Ectodermal cell (in vitro differentiated cells): Measurements from ENCODE around the gene ADAMTS12.

ENCODE experiments used
- H3K27ac ChIP-seq: 2 replicates; pipeline ENCODE4 v1.7.0; 2013; ENCODE audit warnings: mild to moderate bottlenecking, low read depth, low read length; ENCODE audit not compliant: insufficient read depth, poor library complexity, severe bottlenecking
- H3K27me3 ChIP-seq: 2 replicates; pipeline ENCODE4 v1.7.0; 2013; ENCODE audit warnings: mild to moderate bottlenecking, low read length; ENCODE audit not compliant: insufficient read depth, control insufficient read depth, poor library complexity, severe bottlenecking
- H3K36me3 ChIP-seq: one replicate; pipeline ENCODE4 v1.7.0; 2013; ENCODE audit warnings: low read length; ENCODE audit not compliant: control insufficient read depth, insufficient read depth
- H3K4me1 ChIP-seq: one replicate; pipeline ENCODE4 v1.7.0; 2013; ENCODE audit warnings: low read length; ENCODE audit not compliant: control insufficient read depth, insufficient read depth
- H3K4me3 ChIP-seq: 2 replicates; pipeline ENCODE4 v1.7.0; 2013; ENCODE audit warnings: low read depth, low read length, control low read depth; ENCODE audit not compliant: insufficient read depth
- H3K9me3 ChIP-seq: 2 replicates; pipeline ENCODE4 v1.7.0; 2013; ENCODE audit warnings: mild to moderate bottlenecking, low read length, moderate library complexity; ENCODE audit not compliant: control insufficient read depth
- WGBS, 2 experiments: methylation state at CpG; one replicate each; pipeline ENCODE4 v1.1.7; 2013; ENCODE audit warnings: missing lambda C conversion rate in 2 of 2; 5-methylcytosine and 5-hydroxymethylcytosine counted together

The ADAMTS12 gene

GRCh38 chr5:33748754-33749153 lies 143.0 kb downstream of the ADAMTS12 start:
- no peaks in the 10 kb centered on the region for H3K9me3 ChIP-seq
- WGBS, 2 experiments, result 100% methylated on average over 1 of the region's 1 CpG; no CpG with 5 or more reads in 1 of the 2 experiments
- H3K4me3 ChIP-seq, result no peak overlapping the region
- no peaks in the 10 kb centered on the region for H3K27me3 ChIP-seq
- no peaks in the 10 kb centered on the region for H3K36me3 ChIP-seq
- H3K4me1 ChIP-seq, result no peaks in the 10 kb centered on the region
- H3K27ac ChIP-seq, result no peak overlapping the region

- Histone ChIP-seq H3K4me3 (no peak overlapping the region), H3K27me3 (no peaks in the 10 kb centered on the region), H3K27ac (no peak overlapping the region), H3K4me1 (no peaks in the 10 kb centered on the region), H3K9me3 (no peaks in the 10 kb centered on the region), H3K36me3 (no peaks in the 10 kb centered on the region)
- 92 to 93% methylated on average over 1 of the region's 1 CpG for WGBS, 2 experiments
Observed at GRCh38 chr5:33745101-33745770, 146.6 kb downstream of the ADAMTS12 start.

GRCh38 chr5:33743099-33743498 lies 148.7 kb downstream of the ADAMTS12 start:
- H3K4me1 ChIP-seq, result no peaks in the 10 kb centered on the region
- H3K27me3 ChIP-seq, result no peaks in the 10 kb centered on the region
- no peak overlapping the region for H3K27ac ChIP-seq
- no peak overlapping the region for H3K4me3 ChIP-seq
- H3K9me3 ChIP-seq, result no peaks in the 10 kb centered on the region
- 77 to 84% methylated on average over 3 of the region's 3 CpGs for WGBS, 2 experiments
- no peaks in the 10 kb centered on the region for H3K36me3 ChIP-seq

- no peaks in the 10 kb centered on the region for H3K27me3 ChIP-seq
- WGBS, 2 experiments, result 96 to 100% methylated on average over 2 of the region's 2 CpGs
- no peaks in the 10 kb centered on the region for H3K4me1 ChIP-seq
- no peaks in the 10 kb centered on the region for H3K9me3 ChIP-seq
- no peak overlapping the region for H3K4me3 ChIP-seq
- no peaks in the 10 kb centered on the region for H3K36me3 ChIP-seq
- no peak overlapping the region for H3K27ac ChIP-seq
Observed at GRCh38 chr5:33742181-33742580, 149.6 kb downstream of the ADAMTS12 start.

DNA sequence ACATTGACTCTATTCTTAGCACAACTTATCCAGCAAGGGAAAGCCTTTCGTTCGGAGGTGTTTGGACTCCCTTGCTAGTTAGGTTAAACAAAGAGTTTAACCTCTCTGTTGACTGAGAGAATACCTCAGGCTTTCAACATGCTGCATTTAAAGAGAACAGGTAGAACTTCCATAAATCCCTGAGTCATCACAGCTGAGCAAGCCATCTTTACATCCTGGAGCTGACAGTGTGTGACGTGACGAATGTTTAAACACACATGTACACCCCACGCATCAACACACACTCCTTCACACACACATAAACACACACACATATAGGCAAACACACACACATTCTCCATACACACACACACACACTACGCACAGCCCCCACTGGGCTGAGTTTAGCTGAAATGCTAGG lies 152.8 kb downstream of the ADAMTS12 start:
- Histone ChIP-seq H3K4me1 (peaks cover 5% of the 10 kb centered on the region), H3K27ac (no peak overlapping the region), H3K27me3 (no peaks in the 10 kb centered on the region), H3K36me3 (no peaks in the 10 kb centered on the region), H3K9me3 (no peaks in the 10 kb centered on the region), H3K4me3 (no peak overlapping the region)
- WGBS, 2 experiments, result 88 to 92% methylated on average over 6 of the region's 6 CpGs

GRCh38 chr5:33738097-33738496 lies 153.7 kb downstream of the ADAMTS12 start:
- Histone ChIP-seq H3K4me3 (no peak overlapping the region), H3K9me3 (no peaks in the 10 kb centered on the region), H3K4me1 (peaks cover 9% of the 10 kb centered on the region), H3K27me3 (no peaks in the 10 kb centered on the region), H3K27ac (no peak overlapping the region), H3K36me3 (no peaks in the 10 kb centered on the region)
- whole genome bisulfite sequencing, 2 experiments, result 83 to 98% methylated on average over 3 of the region's 3 CpGs

GRCh38 chr5:33737697-33738096 lies 154.1 kb downstream of the ADAMTS12 start:
- Histone ChIP-seq H3K27me3 (no peaks in the 10 kb centered on the region), H3K36me3 (no peaks in the 10 kb centered on the region), H3K4me3 (no peak overlapping the region), H3K9me3 (no peaks in the 10 kb centered on the region), H3K27ac (no peak overlapping the region), H3K4me1 (peaks cover 9% of the 10 kb centered on the region)
- WGBS, 2 experiments, result 95 to 100% methylated on average over 2 of the region's 2 CpGs

GRCh38 chr5:33737284-33737683 lies 154.5 kb downstream of the ADAMTS12 start:
- no peak overlapping the region for H3K27ac ChIP-seq

DNA sequence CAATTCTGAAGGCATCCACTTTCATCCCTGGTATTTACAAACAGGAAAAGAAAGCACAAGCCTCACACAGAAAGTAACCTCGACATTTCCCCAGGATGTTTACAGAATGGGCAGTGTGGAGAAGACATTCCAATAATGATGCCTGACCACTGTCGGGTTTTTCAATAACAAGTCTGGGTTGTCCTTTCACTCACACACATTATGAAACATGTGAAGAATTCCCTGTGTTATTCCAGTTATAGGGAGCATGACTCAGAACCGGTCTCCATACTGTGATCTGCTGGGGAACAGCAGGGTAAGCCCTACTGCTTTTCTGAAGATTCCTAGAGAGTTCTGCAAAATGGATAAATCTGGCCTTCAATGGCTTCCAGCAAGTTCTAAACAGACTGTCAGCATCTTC lies 155.3 kb downstream of the ADAMTS12 start:
- H3K27me3 ChIP-seq, result no peaks in the 10 kb centered on the region
- no peaks in the 10 kb centered on the region for H3K36me3 ChIP-seq
- no peaks in the 10 kb centered on the region for H3K9me3 ChIP-seq
- H3K4me3 ChIP-seq, result no peak overlapping the region
- peaks cover 9% of the 10 kb centered on the region for H3K4me1 ChIP-seq
- H3K27ac ChIP-seq, result no peak overlapping the region
- WGBS, 2 experiments, result 91% methylated on average over 3 of the region's 3 CpGs

More at GRCh38 chr5:33737284-33737683, 154.5 kb downstream of the ADAMTS12 start:
- Histone ChIP-seq H3K27me3 (no peaks in the 10 kb centered on the region), H3K9me3 (no peaks in the 10 kb centered on the region), H3K4me3 (no peak overlapping the region), H3K36me3 (no peaks in the 10 kb centered on the region), H3K4me1 (peaks cover 9% of the 10 kb centered on the region)
- 87 to 90% methylated on average over 1 of the region's 1 CpG for WGBS, 2 experiments

GRCh38 chr5:33735072-33735471 lies 156.7 kb downstream of the ADAMTS12 start:
- H3K27me3 ChIP-seq, result no peaks in the 10 kb centered on the region
- 90 to 92% methylated on average over 3 of the region's 4 CpGs for WGBS, 2 experiments
- no peak overlapping the region for H3K4me3 ChIP-seq
- no peak overlapping the region for H3K27ac ChIP-seq
- no peaks in the 10 kb centered on the region for H3K36me3 ChIP-seq
- H3K9me3 ChIP-seq, result no peaks in the 10 kb centered on the region
- peaks cover 9% of the 10 kb centered on the region for H3K4me1 ChIP-seq
